Esophagus muscularis mucosa (tissue), 3 donors: ENCODE measurements around the gene NTHL1.

Source experiments
- POLR2A ChIP-seq: fragments of 450-650 bp; IDR thresholded peaks from one replicate; pipeline ENCODE4 v1.6.1; 2017; ENCODE audit warnings: antibody characterized with exemption, moderate library complexity, mild to moderate bottlenecking, low read depth
- TF ChIP-seq, protein P1 (sequence below), 3 experiments: fragments of 200-600 bp in 2 of 3; fragments of 450-650 bp in 1 of 3; sonication (generic) in 2 of 3; IDR thresholded peaks; one replicate each; pipeline ENCODE4 v1.5.1; 2017 to 2019; ENCODE audit warnings: antibody characterized with exemption in 3 of 3, mild to moderate bottlenecking in 2 of 3, moderate library complexity in 1 of 3

DNA sequence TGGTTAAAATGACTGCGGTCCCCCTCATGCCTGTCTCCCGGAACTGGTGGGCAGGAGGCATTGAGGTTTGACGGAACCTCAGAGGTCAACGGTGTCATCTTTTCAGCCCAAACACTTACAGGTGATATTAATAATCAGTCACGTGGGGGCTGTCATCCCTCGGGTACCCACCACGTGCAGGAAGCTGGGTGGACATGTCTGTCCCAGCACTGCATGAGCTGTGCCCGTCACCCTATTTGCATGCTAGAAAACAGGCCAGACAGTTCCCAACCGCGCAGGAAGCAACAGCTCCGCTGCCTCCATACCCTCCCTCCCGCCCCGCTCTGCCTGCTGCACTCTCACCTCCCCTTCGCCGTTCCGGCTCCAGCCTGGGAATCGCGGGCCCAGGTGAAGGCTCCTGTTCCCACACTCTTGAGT is 56.5 kb downstream of the NTHL1 start:
- TF ChIP-seq, protein P1, sequence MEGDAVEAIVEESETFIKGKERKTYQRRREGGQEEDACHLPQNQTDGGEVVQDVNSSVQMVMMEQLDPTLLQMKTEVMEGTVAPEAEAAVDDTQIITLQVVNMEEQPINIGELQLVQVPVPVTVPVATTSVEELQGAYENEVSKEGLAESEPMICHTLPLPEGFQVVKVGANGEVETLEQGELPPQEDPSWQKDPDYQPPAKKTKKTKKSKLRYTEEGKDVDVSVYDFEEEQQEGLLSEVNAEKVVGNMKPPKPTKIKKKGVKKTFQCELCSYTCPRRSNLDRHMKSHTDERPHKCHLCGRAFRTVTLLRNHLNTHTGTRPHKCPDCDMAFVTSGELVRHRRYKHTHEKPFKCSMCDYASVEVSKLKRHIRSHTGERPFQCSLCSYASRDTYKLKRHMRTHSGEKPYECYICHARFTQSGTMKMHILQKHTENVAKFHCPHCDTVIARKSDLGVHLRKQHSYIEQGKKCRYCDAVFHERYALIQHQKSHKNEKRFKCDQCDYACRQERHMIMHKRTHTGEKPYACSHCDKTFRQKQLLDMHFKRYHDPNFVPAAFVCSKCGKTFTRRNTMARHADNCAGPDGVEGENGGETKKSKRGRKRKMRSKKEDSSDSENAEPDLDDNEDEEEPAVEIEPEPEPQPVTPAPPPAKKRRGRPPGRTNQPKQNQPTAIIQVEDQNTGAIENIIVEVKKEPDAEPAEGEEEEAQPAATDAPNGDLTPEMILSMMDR (IDR thresholded peaks at IDR 0.05) = no peak
- no peak for TF ChIP-seq POLR2A
